ENCODE data around the gene TDRD9. TPM values are rescaled to one million over a fixed set of nuclear protein-coding genes. Genes with fewer than 3 reads are reported as not detected.

The TDRD9 gene
- total and polyA plus RNA-seq, 2 experiments from 2014 or later, result 0.24 TPM; not detected in 1

GRCh38 chr14:104019806-104020205 lies 91.5 kb downstream of the TDRD9 start:
- H3K36me3 ChIP-seq (ENCODE audit: insufficient read depth), result no peaks in the 10 kb centered on the region
- no peak overlapping the region for H3K4me3 ChIP-seq
- H3K27ac ChIP-seq (ENCODE audit: low read depth), result no peak overlapping the region
- no peaks in the 10 kb centered on the region for H3K36me3 Mint-ChIP-seq (ENCODE audit: low read depth)
- no peak overlapping the region for H3K27ac Mint-ChIP-seq
- no peaks in the 10 kb centered on the region for H3F3A ChIP-seq (replicated peaks; ENCODE audit: low read depth)
- H4K20me1 ChIP-seq (replicated peaks; ENCODE audit: insufficient read depth), result no peaks in the 10 kb centered on the region
- H3K4me1 Mint-ChIP-seq, result no peaks in the 10 kb centered on the region
- peaks cover 6% of the 10 kb centered on the region for H3K27me3 Mint-ChIP-seq (ENCODE audit: insufficient read depth, low read depth, poor library complexity)
- H3K27me3 ChIP-seq (ENCODE audit: insufficient read depth), result no peaks in the 10 kb centered on the region
- no peak overlapping the region for H3K4me2 ChIP-seq
- ATAC-seq (peak; percentile 39), DNase-seq (ENCODE audit: low spot score) (no peak)
- no peaks in the 10 kb centered on the region for H3K9me3 Mint-ChIP-seq
- no peaks in the 10 kb centered on the region for H3K4me1 ChIP-seq (ENCODE audit: insufficient read depth)
- no peak overlapping the region for H3K4me3 Mint-ChIP-seq
- no peak overlapping the region for H2AFZ ChIP-seq
- H3K9me2 ChIP-seq (ENCODE audit: insufficient read depth), result no peaks in the 10 kb centered on the region
- TF ChIP-seq JUNB (IDR thresholded peaks at IDR 0.05; ENCODE audit: unreplicated experiment), result no peak
- peak; percentile 26 to 37; a peak in 3 of 4 replicates for TF ChIP-seq CTCF (conservative IDR thresholded peaks at IDR 0.05; ENCODE audit: low read depth in 2 of 2)
- no peaks in the 10 kb centered on the region for H3K79me2 ChIP-seq (replicated peaks; ENCODE audit: insufficient read depth)

GRCh38 chr14:104020471-104020870 lies 92.2 kb downstream of the TDRD9 start:
- Mint-ChIP-seq H3K9me3 (no peaks in the 10 kb centered on the region), H3K36me3 (ENCODE audit: low read depth) (no peaks in the 10 kb centered on the region), H3K27me3 (ENCODE audit: insufficient read depth, low read depth, poor library complexity) (peaks cover 6% of the 10 kb centered on the region), H3K4me1 (no peaks in the 10 kb centered on the region), H3K27ac (no peak overlapping the region), H3K4me3 (no peak overlapping the region)
- Histone ChIP-seq H3F3A (replicated peaks; ENCODE audit: low read depth) (no peaks in the 10 kb centered on the region), H2AFZ (no peak overlapping the region), H3K4me1 (ENCODE audit: insufficient read depth) (no peaks in the 10 kb centered on the region), H3K4me2 (no peak overlapping the region), H3K9me2 (ENCODE audit: insufficient read depth) (no peaks in the 10 kb centered on the region), H3K27me3 (ENCODE audit: insufficient read depth) (no peaks in the 10 kb centered on the region), H3K4me3 (no peak overlapping the region), H3K79me2 (replicated peaks; ENCODE audit: insufficient read depth) (no peaks in the 10 kb centered on the region), H3K36me3 (ENCODE audit: insufficient read depth) (no peaks in the 10 kb centered on the region), H3K27ac (ENCODE audit: low read depth) (no peak overlapping the region), H4K20me1 (replicated peaks; ENCODE audit: insufficient read depth) (no peaks in the 10 kb centered on the region)
- no peak for DNase-seq (ENCODE audit: low spot score)
- no peak for ATAC-seq
- TF ChIP-seq REST (IDR thresholded peaks at IDR 0.05; ENCODE audit: unreplicated experiment) (no peak), ZNF114 (CRISPR knock-in tag; IDR thresholded peaks at IDR 0.05) (no peak), ZNF331 (CRISPR knock-in tag; IDR thresholded peaks at IDR 0.05; ENCODE audit: low read depth) (no peak), EZH2phosphoT487 (IDR thresholded peaks at IDR 0.05; ENCODE audit: unreplicated experiment) (no peak), ETS1 (IDR thresholded peaks at IDR 0.05) (no peak), JUNB (IDR thresholded peaks at IDR 0.05; ENCODE audit: unreplicated experiment) (no peak), CTCF (conservative IDR thresholded peaks at IDR 0.05; ENCODE audit: low read depth in 2 of 2) (no peak), EZH2 (IDR thresholded peaks at IDR 0.05; ENCODE audit: low read depth, unreplicated experiment) (no peak), CREB1 (CRISPR knock-in tag; IDR thresholded peaks at IDR 0.05; ENCODE audit: low read depth) (no peak), NANOG (IDR thresholded peaks at IDR 0.05; ENCODE audit: borderline replicate concordance) (no peak)

Data from GM23338 (cell line).